IMR-90 (cell line): Measurements from ENCODE around the gene KPNA1. TPM values are rescaled to one million over a fixed set of nuclear protein-coding genes. Genes with fewer than 3 reads are reported as not detected.
"Not testable (repeated sequence)": the region's sequence is repeated elsewhere in the genome, so short reads cannot be mapped to it uniquely, and the experiment has no call there.

Experiments
- ATAC-seq: fragments of 200-7000 bp; cut with Tn5 transposase; 2 replicates; pipeline ENCODE4 v1.9.1; 2020; ENCODE audit warnings: low read depth, mild to moderate bottlenecking, moderate library complexity
- BruUV-seq: library from RNA; stranded (reverse); fragments of 400-500 nt; replicated peaks from 2 replicates; lab custom pipeline; 2021; lab: Mats Ljungman, UMichigan
- CTCF ChIA-PET: fragments of 300-600 bp; formaldehyde crosslinking; extraction: SDS; loops from one replicate; lab custom pipeline; 2021; ENCODE audit warnings: antibody characterized with exemption; lab: Yijun Ruan, JAX
- POLR2A ChIA-PET: fragments of 300-600 bp; sonication (Branson Sonifier 250); formaldehyde crosslinking; loops from one replicate; lab custom pipeline; 2022; ENCODE audit warnings: antibody characterized with exemption; ENCODE audit not compliant: unreplicated experiment; lab: Charles Lee
- DNase-seq: peaks from one replicate; pipeline ENCODE4 v3.0.0; 2013
- H2AFZ ChIP-seq: replicated peaks from 2 replicates; pipeline ENCODE3; 2013; ENCODE audit warnings: low read length, mild to moderate bottlenecking; ENCODE audit not compliant: poor library complexity
- H2AK5ac ChIP-seq: 2 replicates; pipeline ENCODE4 v1.6.1; 2013; ENCODE audit warnings: low read depth, low read length, inconsistent platforms
- H2AK9ac ChIP-seq: replicated peaks from 2 replicates; pipeline ENCODE3; 2013; ENCODE audit warnings: mild to moderate bottlenecking, low read depth, low read length, moderate library complexity; ENCODE audit not compliant: poor library complexity
- H2BK120ac ChIP-seq: 2 replicates; pipeline ENCODE4 v1.6.1; 2013; ENCODE audit warnings: low read depth, low read length, inconsistent platforms
- H2BK15ac ChIP-seq: 3 replicates; pipeline ENCODE4 v1.6.1; 2013; ENCODE audit warnings: low read depth, low read length, inconsistent platforms
- H2BK20ac ChIP-seq: 2 replicates; pipeline ENCODE4 v1.6.1; 2013; ENCODE audit warnings: low read depth, mild to moderate bottlenecking, inconsistent platforms, low read length, moderate library complexity
- H2BK5ac ChIP-seq: 2 replicates; pipeline ENCODE4 v1.6.1; 2013; ENCODE audit warnings: mild to moderate bottlenecking, low read depth, low read length, inconsistent platforms; ENCODE audit not compliant: poor library complexity, severe bottlenecking
- H3K14ac ChIP-seq: replicated peaks from 2 replicates; pipeline ENCODE4 v1.6.1; 2013; ENCODE audit warnings: low read depth, low read length, inconsistent platforms
- H3K18ac ChIP-seq: 2 replicates; pipeline ENCODE4 v1.6.1; 2013; ENCODE audit warnings: low read depth, low read length, control low read depth
- H3K23ac ChIP-seq: 2 replicates; pipeline ENCODE4 v1.6.1; 2013; ENCODE audit warnings: low read depth, low read length, inconsistent platforms
- H3K27ac ChIP-seq: 2 replicates; pipeline ENCODE4 v1.5.1; 2013; ENCODE audit warnings: mild to moderate bottlenecking, control low read depth, low read length; ENCODE audit not compliant: insufficient read depth
- H3K27me3 ChIP-seq: 2 replicates; pipeline ENCODE4 v1.6.1; 2013; ENCODE audit warnings: low read length; ENCODE audit not compliant: control insufficient read depth, insufficient read depth
- H3K36me3 ChIP-seq: 2 replicates; pipeline ENCODE4 v1.6.1; 2013; ENCODE audit warnings: low read length, mixed read lengths; ENCODE audit not compliant: control insufficient read depth, insufficient read depth
- H3K4ac ChIP-seq: 2 replicates; pipeline ENCODE4 v1.6.1; 2013; ENCODE audit warnings: low read depth, low read length, inconsistent platforms
- H3K4me1 ChIP-seq: 2 replicates; pipeline ENCODE4 v1.6.1; 2013; ENCODE audit warnings: low read length, mixed read lengths; ENCODE audit not compliant: control insufficient read depth, insufficient read depth
- H3K4me2 ChIP-seq: 2 replicates; pipeline ENCODE4 v1.6.1; 2013; ENCODE audit warnings: low read depth, mild to moderate bottlenecking, control low read depth, low read length, moderate library complexity
- H3K4me3 ChIP-seq: 2 replicates; pipeline ENCODE4 v1.5.1; 2013; ENCODE audit warnings: low read depth, mild to moderate bottlenecking, control low read depth, low read length, moderate library complexity; ENCODE audit not compliant: insufficient read depth
- H3K56ac ChIP-seq: 2 replicates; pipeline ENCODE4 v1.6.1; 2013; ENCODE audit warnings: low read length, inconsistent platforms; ENCODE audit not compliant: insufficient read depth; ENCODE audit errors: extremely low read depth
- H3K79me1 ChIP-seq, 2 experiments: 2 replicates each; pipeline ENCODE4 v1.6.1; 2013; ENCODE audit warnings: low read length in 2 of 2, inconsistent platforms in 1 of 2, low read depth in 1 of 2
- H3K9ac ChIP-seq: 2 replicates; pipeline ENCODE4 v1.6.1; 2013; ENCODE audit warnings: low read depth, low read length, control low read depth
- H3K9me1 ChIP-seq: 2 replicates; pipeline ENCODE4 v1.6.1; 2013; ENCODE audit warnings: low read length, inconsistent platforms; ENCODE audit not compliant: insufficient read depth
- H3K9me3 ChIP-seq: 2 replicates; pipeline ENCODE4 v1.6.1; 2013; ENCODE audit warnings: low read length; ENCODE audit not compliant: control insufficient read depth, insufficient read depth
- H4K20me1 ChIP-seq: 2 replicates; pipeline ENCODE4 v1.6.1; 2013; ENCODE audit warnings: low read length, inconsistent platforms; ENCODE audit not compliant: insufficient read depth
- H4K5ac ChIP-seq: 2 replicates; pipeline ENCODE4 v1.6.1; 2013; ENCODE audit warnings: mild to moderate bottlenecking, low read depth, low read length, control low read depth
- H4K8ac ChIP-seq, 2 experiments: 2 replicates each; pipeline ENCODE4 v1.6.1; 2013; ENCODE audit warnings: low read depth in 2 of 2, low read length in 2 of 2, control low read depth in 1 of 2, inconsistent platforms in 1 of 2
- H4K91ac ChIP-seq: 2 replicates; pipeline ENCODE4 v1.6.1; 2013; ENCODE audit warnings: low read depth, low read length, inconsistent platforms; ENCODE audit not compliant: insufficient read depth
- CEBPB ChIP-seq: IDR thresholded peaks from 2 replicates; pipeline ENCODE4 v1.6.1; 2012; ENCODE audit warnings: low read depth, low read length, improper control_type of control experiment
- CHD1 ChIP-seq: IDR thresholded peaks from 2 replicates; pipeline ENCODE4 v1.6.1; 2012; ENCODE audit warnings: low read depth, low read length, improper control_type of control experiment
- CTCF ChIP-seq: conservative IDR thresholded peaks from 2 replicates; pipeline ENCODE4 v1.5.1; 2012; ENCODE audit warnings: mild to moderate bottlenecking, low read depth, low read length, improper control_type of control experiment
- MAZ ChIP-seq: IDR thresholded peaks from 2 replicates; pipeline ENCODE4 v1.6.1; 2012; ENCODE audit warnings: low read depth, mild to moderate bottlenecking, low read length, improper control_type of control experiment, moderate library complexity, borderline replicate concordance
- POLR2A ChIP-seq: IDR thresholded peaks from 2 replicates; pipeline ENCODE4 v1.6.1; 2012; ENCODE audit warnings: mild to moderate bottlenecking, low read depth, low read length
- RAD21 ChIP-seq: IDR thresholded peaks from 2 replicates; pipeline ENCODE4 v1.6.1; 2012; ENCODE audit warnings: low read length, improper control_type of control experiment
- USF2 ChIP-seq: fragments of 150-350 bp; IDR thresholded peaks from 2 replicates; pipeline ENCODE4 v1.6.1; 2017; ENCODE audit warnings: mild to moderate bottlenecking, antibody characterized with exemption, low read length, low read depth
- WGBS, 2 experiments: methylation state at CpG; one replicate each; pipeline versions ENCODE4 v1.1.5 to v1.1.7; 2013; ENCODE audit warnings: missing lambda C conversion rate in 2 of 2; ENCODE audit not compliant: insufficient read length in 1 of 2; ENCODE audit errors: extremely low coverage in 2 of 2; 5-methylcytosine and 5-hydroxymethylcytosine counted together
- dilution Hi-C: fragments of 300-500 bp; cut with HindIII; formaldehyde crosslinking; loops from one replicate; pipeline ENCODE4 v1.14.3; 2018; ENCODE audit warnings: low sequenced_read_pairs; ENCODE audit not compliant: unreplicated experiment
- in situ Hi-C: fragments of 300-500 bp; cut with MboI; formaldehyde crosslinking; loops from 3 replicates; pipeline ENCODE4 v1.14.3; 2019; ENCODE audit warnings: low sequenced_read_pairs, inconsistent platforms, mixed read lengths
- intact Hi-C: fragments of 100-400 bp; cut with micrococcal nuclease; formaldehyde crosslinking; loops from 2 replicates; pipeline ENCODE4 v1.10.0; 2022
- polyA plus RNA-seq, 3 experiments: library from polyadenylated mRNA; depleted of rRNA; stranded (reverse); fragments of >200 nt; gene quantifications; 2 replicates each; pipeline ENCODE4 v1.2.3, GENCODE V29; 2012; ENCODE audit warnings: low replicate concordance in 1 of 3
- total RNA-seq: library from RNA; depleted of rRNA; stranded (reverse); fragments of >200 nt; gene quantifications from 2 replicates; pipeline ENCODE4 v1.2.3, GENCODE V29; 2012

KPNA1 gene
- total and polyA plus RNA-seq, 2 of the 4 experiments (the other 2 are of a cell fraction) = 30.6 to 112 TPM

- no peak overlapping the region for H3K56ac ChIP-seq
- no peak overlapping the region for H3K23ac ChIP-seq
- no peak overlapping the region for H4K5ac ChIP-seq
- H3K79me1 ChIP-seq = peaks cover 15 to 69% of the 10 kb centered on the region in 2 experiments; a peak in 3 of 4 replicates
- no peak overlapping the region for H2BK120ac ChIP-seq
- H2BK5ac ChIP-seq = no peak overlapping the region
- ATAC-seq (no peak), DNase-seq (no peak)
- no peak overlapping the region for H3K4me2 ChIP-seq
- H3K4me1 ChIP-seq = peaks cover 5% of the 10 kb centered on the region; the same call in 1 of the 2 replicates
- H2AK9ac ChIP-seq = no peak overlapping the region
- no TSS peak for BruUV-seq
- no peak overlapping the region for H3K18ac ChIP-seq
- no peaks in the 10 kb centered on the region for H3K27me3 ChIP-seq
- dilution Hi-C loops (no loop called here), intact Hi-C loops (no loop called here), in situ Hi-C loops (no loop called here)
- no peak overlapping the region for H2BK20ac ChIP-seq
- H4K8ac ChIP-seq = no peak overlapping the region
- no peak overlapping the region for H3K9ac ChIP-seq
- no peak overlapping the region for H3K27ac ChIP-seq
- no peak overlapping the region for H3K4ac ChIP-seq
- no peak overlapping the region for H2AFZ ChIP-seq
- H3K9me3 ChIP-seq = no peaks in the 10 kb centered on the region
- H2AK5ac ChIP-seq = no peak overlapping the region
- POLR2A ChIA-PET = interaction anchor here (0.5 kb wide), 1 partner anchor 10 kb away, joined by 4 read pairs; no protein-coding TSS in a partner anchor
- TF ChIP-seq POLR2A (no peak), USF2 (no peak), CEBPB (no peak), MAZ (no peak), CHD1 (no peak), CTCF (no peak), RAD21 (no peak)
- H2BK15ac ChIP-seq = no peak overlapping the region
- no peak overlapping the region for H3K4me3 ChIP-seq
- peaks cover 6% of the 10 kb centered on the region; the same call in 1 of the 2 replicates for H3K9me1 ChIP-seq
- no peak overlapping the region for H3K14ac ChIP-seq
- peaks cover 81% of the 10 kb centered on the region for H4K20me1 ChIP-seq
- CTCF ChIA-PET = no interaction called here
- H4K91ac ChIP-seq = no peak overlapping the region
- no peaks in the 10 kb centered on the region for H3K36me3 ChIP-seq
- no CpG with 5 or more reads among the region's 2 CpGs for WGBS, 2 experiments
These were observed 12.6 kb downstream of the KPNA1 start for GRCh38 chr3:122502139-122502538.

GRCh38 chr3:122500964-122501363 is 13.8 kb downstream of the KPNA1 start:
- H2BK20ac ChIP-seq, H4K5ac ChIP-seq, H3K27ac ChIP-seq, in situ Hi-C loops, H3K4me3 ChIP-seq, H3K14ac ChIP-seq, H3K18ac ChIP-seq, dilution Hi-C loops, H3K9ac ChIP-seq, H3K27me3 ChIP-seq, H4K8ac ChIP-seq, BruUV-seq, H4K91ac ChIP-seq, H3K23ac ChIP-seq, H3K56ac ChIP-seq, POLR2A ChIA-PET, ATAC-seq, H2AK5ac ChIP-seq, H3K4me2 ChIP-seq, H2BK5ac ChIP-seq, H3K4ac ChIP-seq, H2BK120ac ChIP-seq, H2BK15ac ChIP-seq, DNase-seq, H3K9me3 ChIP-seq, H2AK9ac ChIP-seq, H2AFZ ChIP-seq, intact Hi-C loops, H3K4me1 ChIP-seq, H3K36me3 ChIP-seq, CTCF ChIA-PET: not testable (repeated sequence)
- peaks cover 77% of the 10 kb centered on the region for H4K20me1 ChIP-seq
- peaks cover 25 to 76% of the 10 kb centered on the region in 2 experiments for H3K79me1 ChIP-seq
- H3K9me1 ChIP-seq = peaks cover 13% of the 10 kb centered on the region; the same call in 1 of the 2 replicates
- no CpG with 5 or more reads among the region's 6 CpGs for WGBS, 2 experiments
